GM19468 (cell line): ENCODE data around the gene MANBA.
"Not testable (repeated sequence)": the region's sequence is repeated elsewhere in the genome, so short reads cannot be mapped to it uniquely, and the experiment has no call there.

ENCODE experiments used
- ATAC-seq: cut with Tn5 transposase; IDR thresholded peaks from one replicate; pipeline ENCODE4 v1.9.1; 2021; ENCODE audit warnings: mild to moderate bottlenecking, moderate library complexity, moderate number of reproducible peaks; ENCODE audit not compliant: unreplicated experiment; ENCODE audit errors: extremely low read depth

Gene MANBA

DNA sequence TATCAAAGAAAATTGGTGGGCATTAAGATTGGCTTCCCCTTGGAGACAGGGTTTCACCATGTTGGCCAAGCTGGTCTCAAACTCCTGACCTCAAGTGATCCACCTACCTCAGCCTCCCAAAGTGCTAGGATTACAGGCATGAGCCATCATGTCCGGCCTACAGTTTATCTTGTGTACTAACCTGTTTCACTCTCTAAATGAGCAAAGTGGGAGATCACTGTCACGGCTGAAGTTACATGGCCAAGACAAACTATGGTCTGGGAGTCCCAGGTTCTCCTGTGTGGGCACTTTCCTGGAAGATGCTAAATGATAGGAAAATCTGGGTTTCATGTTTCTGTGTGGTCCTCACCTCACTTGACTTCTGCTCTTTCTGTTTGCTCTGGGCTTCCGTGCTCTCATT is 33.8 kb downstream of the MANBA start:
- ATAC-seq, result not testable (repeated sequence)

DNA sequence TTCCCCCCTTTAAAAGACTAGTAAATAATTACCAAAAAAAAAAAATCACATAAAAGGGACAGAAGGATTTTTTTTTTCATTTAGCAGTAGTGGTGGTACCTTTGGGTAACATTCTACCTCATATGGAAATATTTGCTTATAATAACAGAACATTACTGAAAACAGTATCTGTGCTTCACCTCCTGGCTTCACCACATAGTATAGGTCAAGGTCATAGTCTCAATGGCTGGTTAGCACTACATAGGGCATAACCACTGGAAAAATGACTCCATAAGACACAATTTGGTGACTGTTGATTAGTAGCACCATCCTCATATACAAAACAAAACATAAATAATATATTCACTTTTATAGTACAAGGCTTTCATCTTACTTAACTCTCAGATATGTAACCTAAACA is 34.7 kb downstream of the MANBA start:
- no peak for ATAC-seq

DNA sequence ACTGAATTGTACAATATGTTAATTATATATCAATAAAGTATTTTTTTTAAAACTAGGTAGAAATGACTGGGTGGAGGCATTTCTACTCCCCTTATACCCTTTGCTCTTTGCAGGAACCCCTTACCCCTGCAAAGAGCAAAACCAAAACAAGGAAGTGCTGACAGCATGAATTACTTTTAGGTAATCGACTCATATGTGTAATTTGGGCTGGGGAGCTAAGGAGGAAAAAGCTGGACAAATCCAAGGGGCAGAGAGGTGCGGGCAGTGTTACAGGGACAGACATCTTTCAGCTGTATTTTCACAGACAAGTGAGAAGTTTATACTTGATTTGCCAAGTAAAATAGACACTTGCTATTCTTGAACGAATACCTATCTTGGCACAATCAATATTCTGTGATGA is 35.5 kb downstream of the MANBA start:
- ATAC-seq, result no peak

DNA sequence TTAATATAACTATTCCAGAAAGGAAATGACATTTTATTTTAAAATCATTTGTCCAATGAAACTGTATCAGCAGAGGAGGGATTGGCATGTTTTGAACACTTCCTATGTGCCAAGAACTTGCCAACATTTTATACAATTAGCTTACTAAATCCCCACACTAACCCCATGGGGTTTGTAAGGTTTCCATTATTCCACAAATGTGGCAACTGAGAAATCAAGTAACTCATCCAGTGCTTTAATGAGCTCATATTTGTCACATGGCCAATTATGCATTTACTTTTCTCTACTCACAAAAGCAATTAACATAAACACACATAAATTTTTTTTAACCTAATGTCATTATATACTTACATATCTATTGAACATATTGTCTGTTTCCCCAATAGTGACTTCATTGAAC is 37.3 kb downstream of the MANBA start:
- no peak for ATAC-seq

DNA sequence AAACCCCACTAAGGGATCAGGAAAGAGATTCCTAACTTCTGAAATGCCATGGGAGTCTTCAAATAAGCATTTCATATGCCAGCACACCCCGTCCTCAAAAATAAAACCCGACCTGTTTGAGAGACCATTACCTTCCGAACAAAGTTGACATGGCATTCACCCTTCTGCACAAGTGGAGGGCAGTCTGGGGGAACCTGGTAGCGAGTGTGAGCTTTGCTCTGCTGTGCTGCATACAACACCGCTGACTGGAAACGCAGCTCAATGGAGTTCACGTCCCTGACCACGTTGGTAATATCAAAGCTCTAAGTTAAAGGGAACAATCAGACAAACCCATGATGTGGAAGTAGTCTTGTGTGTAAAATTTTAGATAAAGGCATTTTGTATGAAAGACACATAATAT is 38.0 kb downstream of the MANBA start:
- no peak for ATAC-seq

DNA sequence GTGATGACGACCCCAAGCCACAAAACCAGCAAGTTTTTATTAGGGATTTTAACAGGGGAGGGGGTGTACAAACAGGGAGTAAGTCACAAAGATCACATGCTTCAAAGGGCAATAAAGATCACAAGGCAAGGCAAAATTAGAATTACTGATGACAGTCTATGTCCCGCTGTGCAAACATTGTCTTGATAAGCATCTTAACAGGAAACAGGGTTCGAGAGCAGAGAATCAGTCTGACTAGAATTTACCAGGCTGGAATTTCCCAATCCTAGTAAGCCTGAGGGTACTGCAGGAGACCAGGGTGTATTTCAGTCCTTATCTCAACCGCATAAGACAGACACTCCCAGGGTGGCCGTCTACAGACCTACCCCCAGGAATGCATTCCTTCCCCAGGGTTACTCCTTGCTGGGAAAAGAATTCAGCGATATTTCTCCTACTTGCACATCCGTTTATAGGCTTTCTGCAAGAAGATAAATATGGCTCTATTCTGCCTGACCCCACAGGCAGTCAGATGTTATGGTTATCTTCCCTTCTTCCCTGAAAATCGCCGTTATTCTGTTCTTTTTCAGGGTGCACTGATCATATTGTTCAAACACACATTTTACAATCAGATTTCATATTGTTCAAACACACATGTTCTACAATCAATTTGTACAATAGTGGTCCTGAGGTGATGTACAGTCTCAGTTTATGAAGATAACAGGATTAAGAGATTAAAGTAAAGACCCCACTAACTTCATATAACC is 41.8 kb downstream of the MANBA start:
- ATAC-seq, result not testable (repeated sequence)

DNA sequence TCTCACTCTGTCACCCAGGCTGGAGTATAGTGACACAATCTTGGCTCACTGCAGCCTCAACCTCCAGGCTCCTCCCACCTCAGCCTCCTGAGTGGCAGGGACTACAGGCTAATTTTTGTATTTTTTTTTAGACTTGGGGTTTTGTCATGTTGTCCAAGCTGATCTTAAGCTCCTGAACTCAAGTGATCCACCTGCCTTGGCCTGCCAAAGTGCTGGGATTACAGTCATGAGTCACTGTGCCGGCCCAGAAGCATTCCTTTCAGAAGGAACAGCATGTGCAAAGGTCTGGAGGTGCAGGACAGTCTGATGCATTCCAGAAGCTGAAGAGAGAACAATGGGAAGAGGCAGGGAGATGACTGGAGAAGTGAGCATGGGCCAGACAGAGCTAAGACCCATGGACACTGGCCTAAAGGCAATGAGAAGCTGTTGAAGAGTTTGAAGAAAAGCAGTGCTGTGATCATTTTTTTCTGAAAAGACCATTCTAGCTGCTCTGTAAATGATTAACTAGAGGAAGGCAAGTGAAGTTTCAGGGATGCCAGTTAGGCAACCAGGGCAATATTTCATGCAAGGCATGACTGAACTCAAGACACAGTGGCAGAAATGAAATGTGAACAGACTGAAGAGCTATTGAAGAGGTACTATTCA is 43.2 kb downstream of the MANBA start:
- no peak for ATAC-seq

DNA sequence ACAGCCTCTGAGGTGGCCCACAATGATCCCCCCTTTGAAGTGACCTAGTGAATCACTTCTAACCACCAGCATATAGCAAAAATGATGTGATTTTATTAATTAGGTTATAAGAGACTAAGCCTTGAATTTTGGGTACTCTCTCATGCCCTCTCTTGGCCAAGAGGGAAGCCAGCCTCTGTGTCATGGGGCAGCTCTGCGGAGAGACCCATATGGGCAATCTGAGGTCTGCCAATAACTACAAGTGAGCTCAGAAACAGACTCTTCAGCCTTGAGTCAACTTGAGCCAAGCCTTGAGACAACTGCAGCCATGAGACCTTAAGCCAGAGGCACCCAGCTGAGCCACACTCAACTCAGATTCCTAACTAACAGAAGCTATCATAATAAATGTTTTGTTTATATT is 45.7 kb downstream of the MANBA start:
- ATAC-seq, result no peak

DNA sequence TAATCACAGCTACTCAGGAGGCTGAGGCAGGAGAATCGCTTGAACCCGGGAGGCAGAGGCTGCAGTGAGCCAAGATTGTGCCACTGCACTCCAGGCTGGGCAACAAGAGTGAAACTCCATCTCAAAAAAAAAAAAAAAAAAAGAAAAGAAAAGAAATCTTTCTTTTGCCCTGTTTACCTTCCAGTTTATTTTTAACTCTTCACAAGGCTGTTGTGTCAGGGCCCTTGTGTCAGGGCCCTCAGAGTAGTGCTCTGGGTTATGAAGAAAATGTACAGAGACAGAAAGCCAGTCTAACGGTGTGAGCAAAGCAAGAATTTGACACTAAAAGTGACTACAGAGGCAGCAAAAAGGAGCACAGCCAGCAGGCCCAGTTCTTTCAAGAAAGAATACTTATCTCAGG is 47.0 kb downstream of the MANBA start:
- ATAC-seq, result not testable (repeated sequence)

DNA sequence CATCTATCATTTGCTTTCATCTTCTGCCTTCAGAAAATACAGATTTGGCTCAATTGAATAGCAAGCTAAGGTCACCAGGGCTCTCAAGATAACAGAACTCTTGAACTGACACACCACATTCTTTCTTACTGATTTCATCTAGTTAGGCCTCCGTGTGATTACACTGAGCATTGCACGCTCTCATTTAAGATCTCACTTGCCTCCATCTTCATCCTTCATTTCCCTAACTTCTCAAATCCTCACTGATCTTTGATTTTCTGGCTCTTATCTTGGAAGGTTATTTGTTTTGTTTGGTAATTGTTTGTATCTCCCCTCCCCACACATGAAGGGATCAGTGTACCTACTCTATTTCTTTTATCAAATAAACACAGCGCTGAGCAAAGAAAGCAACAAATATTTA is 47.7 kb downstream of the MANBA start:
- ATAC-seq, result no peak

DNA sequence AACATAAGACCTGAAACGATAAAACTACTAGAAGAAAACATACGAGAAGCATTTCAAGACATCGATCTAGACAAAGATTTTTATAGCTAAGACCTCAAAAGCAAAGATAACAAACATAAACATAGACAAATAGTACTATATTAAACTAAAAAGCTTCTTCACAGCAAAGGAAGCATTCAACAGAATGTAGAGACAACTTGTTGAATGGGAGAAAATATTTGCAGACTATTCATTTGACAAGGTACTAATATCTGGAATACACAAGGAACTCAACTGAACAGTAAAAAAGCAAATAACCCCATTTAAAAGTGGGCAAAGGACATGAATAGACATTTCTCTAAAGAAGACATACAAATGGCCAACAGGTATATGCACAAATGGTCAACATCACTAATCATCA is 49.8 kb downstream of the MANBA start:
- ATAC-seq, result no peak

DNA sequence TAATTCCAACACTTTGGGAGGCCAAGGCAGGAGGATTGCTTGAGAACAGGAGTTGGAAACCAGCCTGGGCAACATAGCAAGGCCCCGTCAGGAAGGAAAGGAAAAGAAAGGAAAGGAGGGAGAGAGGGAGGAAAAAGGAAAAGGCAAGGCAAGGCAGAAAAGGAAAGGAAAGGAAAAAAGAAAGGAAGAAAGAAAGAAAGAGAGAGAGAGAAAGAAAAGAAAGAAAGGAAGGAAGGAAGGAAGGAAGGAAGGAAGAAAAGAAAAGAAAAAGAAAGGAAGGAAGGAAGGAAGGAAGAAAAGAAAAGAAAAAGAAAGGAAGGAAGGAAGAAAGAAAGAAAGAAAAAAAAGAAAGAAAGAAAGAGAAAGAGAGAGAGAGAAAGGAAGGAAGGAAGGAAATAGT is 51.7 kb downstream of the MANBA start:
- ATAC-seq, result not testable (repeated sequence)

DNA sequence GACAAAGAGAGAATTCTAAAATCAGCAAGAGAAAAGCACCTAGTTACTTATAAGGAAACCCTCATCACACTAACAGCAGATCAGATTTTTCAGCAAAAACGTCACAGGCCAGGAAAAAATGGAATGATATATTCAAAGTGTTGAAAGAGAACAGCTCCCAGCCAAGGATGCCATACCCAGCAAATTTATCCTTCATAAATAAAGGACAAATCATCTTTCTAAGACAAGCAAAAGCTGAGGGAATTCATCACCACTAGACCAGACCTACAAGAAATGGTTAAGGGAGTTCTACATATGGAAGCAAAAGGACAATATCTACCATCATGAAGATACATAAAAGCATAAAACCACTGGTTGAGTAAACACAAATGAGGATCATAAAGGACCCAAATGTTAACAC is 53.6 kb downstream of the MANBA start:
- ATAC-seq, result no peak

DNA sequence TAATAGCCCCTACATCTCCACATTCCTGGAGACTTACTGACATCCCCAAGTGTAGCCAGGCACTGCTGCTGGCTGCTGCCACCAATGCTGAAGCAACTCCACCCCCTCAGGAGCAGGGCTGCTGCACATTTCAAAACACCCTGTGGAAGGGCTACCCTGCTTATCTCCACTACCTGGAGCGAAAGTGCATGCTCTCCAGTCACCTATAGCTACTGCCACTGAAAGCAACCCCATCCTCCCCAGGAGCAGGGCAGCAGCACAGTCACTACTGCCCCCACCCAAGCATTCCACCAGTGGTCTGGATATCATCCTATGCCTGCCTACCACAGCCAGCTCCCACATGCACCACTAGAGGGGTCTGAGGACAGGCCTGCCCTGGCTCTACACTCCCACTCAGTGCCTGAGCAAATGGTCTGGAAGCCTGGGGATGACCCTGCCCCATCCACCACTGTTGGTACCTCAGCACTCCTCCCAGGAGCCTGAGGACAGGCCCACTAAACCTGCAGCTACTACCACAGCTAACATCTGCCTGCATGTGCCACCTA is 55.3 kb downstream of the MANBA start:
- no peak for ATAC-seq

DNA sequence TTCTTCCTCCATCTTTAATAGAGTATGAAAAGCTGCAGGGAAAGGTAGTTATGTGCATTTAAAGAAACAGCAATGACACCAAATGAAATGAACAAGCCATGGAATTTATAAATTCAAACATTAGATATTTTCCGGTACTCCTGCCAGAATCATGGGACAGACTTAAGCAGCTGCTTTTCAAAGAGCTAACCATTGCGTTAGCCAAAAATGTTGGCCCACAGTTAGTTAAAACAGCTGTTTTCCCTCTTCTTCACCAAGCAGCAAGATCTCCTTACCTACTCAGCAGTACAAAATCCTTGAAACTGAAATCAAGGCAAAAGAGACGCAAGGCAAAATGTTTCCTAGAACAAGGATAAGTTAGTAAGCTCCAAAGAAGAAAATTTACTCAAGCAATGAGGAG is 64.0 kb downstream of the MANBA start:
- no peak for ATAC-seq

DNA sequence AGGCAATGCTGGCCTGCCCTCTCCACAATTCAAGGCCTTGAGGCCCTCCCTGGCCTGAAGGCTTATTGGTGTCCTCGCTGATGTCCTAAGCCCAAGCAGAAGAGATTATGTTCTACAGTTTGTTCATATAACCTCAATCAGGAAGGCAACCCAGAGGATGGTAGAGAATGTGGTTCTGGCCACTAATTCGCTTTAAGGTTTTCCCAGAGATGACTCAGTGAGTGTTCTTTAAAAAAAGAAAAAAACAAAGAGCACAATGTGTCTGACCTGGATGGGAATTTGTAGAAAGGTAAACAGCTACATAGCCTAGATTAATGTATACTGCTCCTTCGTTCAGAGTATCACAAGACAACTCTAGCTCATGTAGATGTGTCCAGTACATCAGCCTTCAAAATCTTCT is 66.0 kb downstream of the MANBA start:
- ATAC-seq, result no peak

DNA sequence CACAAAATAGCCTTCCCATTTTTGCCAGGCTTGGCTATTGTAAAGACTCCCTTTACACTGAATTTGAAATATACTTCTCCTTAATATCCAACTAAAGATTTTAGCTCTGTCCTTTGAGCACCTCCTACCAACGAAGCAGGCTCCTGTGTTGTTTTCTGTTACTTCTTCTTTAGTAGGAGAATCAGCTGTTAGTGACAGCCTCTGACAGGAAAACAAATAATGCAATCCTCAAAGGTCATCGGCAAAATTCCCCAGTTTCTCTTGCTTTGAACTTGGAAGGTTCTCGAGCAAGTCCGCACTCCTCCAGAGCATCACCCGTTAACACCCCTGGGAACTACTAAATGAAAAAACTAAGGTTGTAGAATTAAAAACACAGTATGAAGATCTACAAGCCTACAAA is 66.9 kb downstream of the MANBA start:
- no peak for ATAC-seq

DNA sequence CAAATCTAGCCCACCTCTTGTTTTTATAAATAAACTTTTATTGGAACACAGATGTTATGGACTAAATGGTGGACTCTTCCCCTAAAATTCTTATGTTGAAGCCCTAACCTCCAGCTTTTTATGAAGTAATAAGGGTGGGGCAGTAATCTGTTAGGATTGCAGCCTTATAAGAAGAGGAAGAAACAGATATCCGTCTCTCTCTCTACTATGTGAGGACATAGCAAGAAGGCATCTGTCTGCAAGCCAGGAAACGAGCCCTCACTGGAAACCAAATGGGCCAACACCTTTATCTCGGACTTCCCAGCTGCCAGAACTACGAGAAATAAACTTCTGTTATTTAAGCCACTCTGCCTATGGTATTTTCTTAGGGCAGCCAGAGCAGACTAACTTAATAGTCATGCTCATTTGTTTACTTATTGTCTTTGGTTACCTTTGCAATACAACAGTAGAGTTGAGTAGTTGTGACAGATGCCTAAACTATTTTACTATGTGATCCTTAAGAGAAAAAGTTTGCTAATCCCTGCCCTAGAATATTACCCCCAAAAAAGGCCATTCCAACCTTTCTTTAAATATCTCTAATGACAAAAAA is 67.4 kb downstream of the MANBA start:
- ATAC-seq, result no peak

DNA sequence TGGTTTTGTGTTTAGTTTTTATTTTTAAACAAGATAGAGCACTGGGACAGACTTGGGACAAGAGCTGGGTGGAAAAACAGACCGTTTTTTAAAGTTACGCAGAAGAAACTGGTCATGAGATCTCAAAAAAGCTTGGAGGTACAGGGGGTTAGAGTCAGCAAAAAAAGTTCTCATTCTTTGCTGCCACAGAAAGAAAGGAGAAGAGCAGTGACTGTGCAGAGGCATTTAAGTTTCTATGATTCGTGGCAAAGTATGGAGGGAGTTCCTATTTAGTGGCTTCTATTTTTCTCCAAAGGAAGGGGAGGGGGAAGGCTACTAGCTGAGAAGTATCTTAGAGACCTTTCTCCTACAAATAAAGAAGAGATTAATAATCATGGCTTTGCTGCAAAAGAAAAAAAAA is 68.3 kb downstream of the MANBA start:
- ATAC-seq, result no peak

DNA sequence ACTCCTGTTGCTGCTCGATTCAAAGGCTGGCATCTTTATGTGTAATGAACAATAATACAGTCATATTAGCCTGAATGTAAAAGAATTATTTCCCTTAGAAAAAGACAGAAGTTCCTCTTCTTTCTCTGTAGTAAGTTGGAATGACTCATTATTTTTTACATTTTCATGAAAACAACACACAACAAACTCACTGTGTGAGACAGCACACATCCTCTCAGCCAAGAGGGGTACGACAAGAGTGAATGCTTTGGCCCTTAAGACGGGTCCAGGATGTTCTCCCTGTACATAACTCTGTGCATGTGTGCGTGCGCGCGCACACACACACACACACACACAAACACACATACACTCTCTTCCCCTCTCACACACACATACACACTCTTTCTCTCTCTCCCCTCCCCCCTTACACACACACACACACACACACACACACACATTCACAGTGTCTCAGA is 72.8 kb downstream of the MANBA start:
- ATAC-seq, result no peak

DNA sequence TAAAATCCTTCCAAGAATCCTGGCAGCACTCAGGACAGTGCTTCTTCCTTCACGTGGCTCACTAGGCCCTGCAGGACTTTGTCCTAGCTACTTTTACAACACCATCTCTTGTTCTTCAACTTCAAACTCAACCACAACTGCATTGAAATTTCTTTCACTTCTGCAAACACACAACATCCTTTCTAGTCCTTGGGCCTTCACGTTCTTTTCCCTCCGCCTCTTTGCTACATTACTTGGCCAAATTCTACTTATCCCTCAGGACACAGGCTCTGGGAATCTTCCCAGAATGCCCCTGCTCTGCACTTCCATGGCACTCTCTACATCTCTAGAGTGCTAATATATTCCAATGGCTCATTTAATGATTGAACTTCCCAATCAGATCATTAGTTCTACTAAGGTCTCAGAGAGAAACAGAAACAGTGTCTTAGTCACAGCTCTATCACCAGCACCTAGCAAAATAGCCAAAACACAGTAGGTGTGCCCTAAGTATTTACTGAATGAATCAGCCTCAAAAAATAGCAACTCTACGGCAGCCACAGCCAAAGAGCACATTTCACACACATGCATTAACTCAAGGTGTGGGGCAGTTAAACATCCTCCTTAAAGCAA is 73.3 kb downstream of the MANBA start:
- peak; percentile 56 for ATAC-seq
